ENCODE data around the gene PPCDC. TPM values are rescaled to one million over a fixed set of nuclear protein-coding genes. Genes with fewer than 3 reads are reported as not detected.
A peak's percentile ranks its signal among the peaks of the same experiment; 100 is the strongest.

PPCDC gene
- total RNA-seq, 6 experiments from 2014 or later: 9.8 to 12.3 (median 11.2) TPM

- Mint-ChIP-seq H3K4me3 (no peak overlapping the region), H3K36me3 (ENCODE audit: low read depth) (no peaks in the 10 kb centered on the region), H3K27ac (no peak overlapping the region), H3K27me3 (ENCODE audit: insufficient read depth) (peaks cover 10% of the 10 kb centered on the region), H3K9me3 (no peaks in the 10 kb centered on the region), H3K4me1 (ENCODE audit: low read depth) (no peaks in the 10 kb centered on the region)
- no peak for DNase-seq
- TF ChIP-seq CTCF (IDR thresholded peaks at IDR 0.05): no peak
Observed at GRCh38 chr15:75008629-75009326, 14.6 kb upstream of the PPCDC start.

- no peak for TF ChIP-seq CTCF (IDR thresholded peaks at IDR 0.05)
Observed at GRCh38 chr15:75016431-75016830, 7.0 kb upstream of the PPCDC start.

GRCh38 chr15:75019916-75020315 lies 3.5 kb upstream of the PPCDC start:
- no peak for TF ChIP-seq CTCF (IDR thresholded peaks at IDR 0.05)
- Mint-ChIP-seq H3K9me3 (no peaks in the 10 kb centered on the region), H3K4me3 (no peak overlapping the region), H3K27me3 (ENCODE audit: insufficient read depth) (peaks cover 6% of the 10 kb centered on the region), H3K4me1 (ENCODE audit: low read depth) (peaks cover 6% of the 10 kb centered on the region; the same call in 1 of the 2 replicates), H3K27ac (no peak overlapping the region), H3K36me3 (ENCODE audit: low read depth) (no peaks in the 10 kb centered on the region)
- DNase-seq: no peak

More at GRCh38 chr15:75016431-75016830, 7.0 kb upstream of the PPCDC start:
- H3K27me3 Mint-ChIP-seq (ENCODE audit: insufficient read depth): peaks cover 8% of the 10 kb centered on the region
- no peak overlapping the region for H3K27ac Mint-ChIP-seq
- no peaks in the 10 kb centered on the region for H3K9me3 Mint-ChIP-seq
- H3K4me3 Mint-ChIP-seq: no peak overlapping the region
- H3K4me1 Mint-ChIP-seq (ENCODE audit: low read depth): no peaks in the 10 kb centered on the region
- no peak for DNase-seq
- no peaks in the 10 kb centered on the region for H3K36me3 Mint-ChIP-seq (ENCODE audit: low read depth)

GRCh38 chr15:75021341-75021740 lies 2.0 kb upstream of the PPCDC start:
- TF ChIP-seq CTCF (IDR thresholded peaks at IDR 0.05): no peak
- H3K27ac Mint-ChIP-seq: no peak overlapping the region
- peaks cover 6% of the 10 kb centered on the region; the same call in 1 of the 2 replicates for H3K4me1 Mint-ChIP-seq (ENCODE audit: low read depth)
- no peaks in the 10 kb centered on the region for H3K36me3 Mint-ChIP-seq (ENCODE audit: low read depth)
- H3K4me3 Mint-ChIP-seq: no peak overlapping the region
- DNase-seq: no peak
- H3K9me3 Mint-ChIP-seq: no peaks in the 10 kb centered on the region
- peaks cover 4% of the 10 kb centered on the region for H3K27me3 Mint-ChIP-seq (ENCODE audit: insufficient read depth)

- no peak for TF ChIP-seq CTCF (IDR thresholded peaks at IDR 0.05)
- peak overlapping the region; percentile 95; the same call in 1 of the 2 replicates for H3K4me3 Mint-ChIP-seq
Observed at GRCh38 chr15:75022783-75023180, 608 bp upstream of the PPCDC start.

More at GRCh38 chr15:75022783-75023180, 608 bp upstream of the PPCDC start:
- no peaks in the 10 kb centered on the region for H3K36me3 Mint-ChIP-seq (ENCODE audit: low read depth)
- no peak overlapping the region for H3K27ac Mint-ChIP-seq
- H3K4me1 Mint-ChIP-seq (ENCODE audit: low read depth): peaks cover 6% of the 10 kb centered on the region; the same call in 1 of the 2 replicates
- peaks cover 2% of the 10 kb centered on the region for H3K27me3 Mint-ChIP-seq (ENCODE audit: insufficient read depth)
- DNase-seq: no peak
- no peaks in the 10 kb centered on the region for H3K9me3 Mint-ChIP-seq
